PC-9 (cell line): ENCODE results near the gene LARP4. TPM values are rescaled to one million over a fixed set of nuclear protein-coding genes. Genes with fewer than 3 reads are reported as not detected.

ENCODE experiments used
- BruUV-seq: library from RNA; stranded (reverse); fragments of 400-500 nt; replicated peaks from 2 replicates; lab custom pipeline; 2021; lab: Mats Ljungman, UMichigan
- CTCF ChIA-PET: fragments of 300-600 bp; sonication (Branson Sonifier 250); formaldehyde crosslinking; loops from one replicate; lab custom pipeline; 2022; ENCODE audit warnings: antibody characterized with exemption; lab: Charles Lee
- POLR2A ChIA-PET: fragments of 300-600 bp; sonication (Branson Sonifier 250); formaldehyde crosslinking; loops from one replicate; lab custom pipeline; 2022; ENCODE audit warnings: antibody characterized with exemption; ENCODE audit not compliant: unreplicated experiment; lab: Charles Lee
- DNase-seq, 2 experiments: peaks; one replicate each; pipeline versions ENCODE4 v3.0.0 to v3.0.0-alpha.2; 2015 to 2022; ENCODE audit warnings: mixed read lengths in 1 of 2
- H2AFZ ChIP-seq: fragments of 200-600 bp; sonication (generic); 2 replicates; pipeline ENCODE4 v1.8.1; 2017; ENCODE audit warnings: antibody characterized with exemption
- H3F3A ChIP-seq: fragments of 200-600 bp; sonication (generic); 2 replicates; pipeline ENCODE4 v1.8.1; 2017; ENCODE audit warnings: antibody characterized with exemption, mild to moderate bottlenecking, low read depth; ENCODE audit not compliant: insufficient read depth
- H3K27ac ChIP-seq: fragments of 200-600 bp; sonication (generic); 2 replicates; pipeline ENCODE4 v1.6.1; 2016; ENCODE audit warnings: mixed run types
- H3K27me3 ChIP-seq: fragments of 200-600 bp; sonication (generic); 2 replicates; pipeline ENCODE4 v1.6.1; 2016; ENCODE audit warnings: low read depth, mixed run types; ENCODE audit not compliant: insufficient read depth
- H3K36me3 ChIP-seq: fragments of 200-600 bp; sonication (generic); 2 replicates; pipeline ENCODE4 v1.6.1; 2016; ENCODE audit warnings: low read depth, mixed run types
- H3K4me1 ChIP-seq: fragments of 200-600 bp; sonication (generic); replicated peaks from 2 replicates; pipeline ENCODE4 v1.6.1; 2016; ENCODE audit warnings: mixed run types; ENCODE audit not compliant: insufficient read depth
- H3K4me2 ChIP-seq: fragments of 200-600 bp; sonication (generic); 2 replicates; pipeline ENCODE4 v1.6.1; 2017; ENCODE audit warnings: mixed run types
- H3K4me3 ChIP-seq: fragments of 200-600 bp; sonication (generic); 2 replicates; pipeline ENCODE4 v1.6.1; 2016; ENCODE audit warnings: mixed run types
- H3K79me2 ChIP-seq: fragments of 200-600 bp; sonication (generic); 2 replicates; pipeline ENCODE4 v1.6.1; 2017; ENCODE audit warnings: low read depth, mixed run types
- H3K9me2 ChIP-seq: fragments of 200-600 bp; sonication (generic); 2 replicates; pipeline ENCODE4 v1.8.1; 2017; ENCODE audit warnings: mild to moderate bottlenecking; ENCODE audit not compliant: insufficient read depth
- H3K9me3 ChIP-seq: fragments of 200-600 bp; sonication (generic); 2 replicates; pipeline ENCODE4 v1.8.1; 2016; ENCODE audit warnings: low read depth; ENCODE audit not compliant: insufficient read depth
- H4K20me1 ChIP-seq: fragments of 200-600 bp; sonication (generic); 2 replicates; pipeline ENCODE4 v1.8.1; 2017; ENCODE audit not compliant: insufficient read depth
- CTCF ChIP-seq: fragments of 200-600 bp; sonication (generic); conservative IDR thresholded peaks from 2 replicates; pipeline ENCODE4 v1.6.1; 2017; ENCODE audit warnings: mixed run types, antibody characterized with exemption, mild to moderate bottlenecking, moderate library complexity
- EZH2 ChIP-seq: fragments of 200-600 bp; sonication (generic); IDR thresholded peaks from 2 replicates; pipeline ENCODE4 v1.8.0; 2017; ENCODE audit warnings: antibody characterized with exemption, low read depth
- intact Hi-C: fragments of 100-400 bp; cut with micrococcal nuclease; formaldehyde crosslinking; loops from one replicate; pipeline ENCODE4 v1.10.0; 2022; ENCODE audit not compliant: unreplicated experiment
- total RNA-seq: library from RNA; stranded (reverse); gene quantifications from 2 replicates; pipeline ENCODE4 v1.2.3, GENCODE V29; 2021

Gene LARP4
- total RNA-seq, 1 experiment from 2014 or later, result 74.2 TPM

- Histone ChIP-seq H3K27ac (no peak overlapping the region), H3K4me1 (no peaks in the 10 kb centered on the region), H2AFZ (no peak overlapping the region), H3K27me3 (no peaks in the 10 kb centered on the region), H3K9me3 (no peaks in the 10 kb centered on the region), H3F3A (peaks cover 21% of the 10 kb centered on the region), H3K79me2 (no peaks in the 10 kb centered on the region), H4K20me1 (no peaks in the 10 kb centered on the region), H3K36me3 (peaks cover 40% of the 10 kb centered on the region), H3K4me3 (no peak overlapping the region), H3K4me2 (no peak overlapping the region), H3K9me2 (no peaks in the 10 kb centered on the region)
- intact Hi-C loops, result no loop called here
- ChIA-PET POLR2A (interaction anchor here (0.6 kb wide), 2 partner anchors 92 to 179 kb away, joined by 4 to 5 read pairs; no protein-coding TSS in a partner anchor), CTCF (no interaction called here)
- DNase-seq, result no peak
- BruUV-seq, result no TSS peak
- no peak for TF ChIP-seq CTCF
- TF ChIP-seq EZH2, result no peak
Measured at GRCh38 chr12:50467439-50467838, 66.8 kb downstream of the LARP4 start.

GRCh38 chr12:50477241-50477832 is 76.7 kb downstream of the LARP4 start:
- POLR2A ChIA-PET, result interaction anchor here (0.6 to 1.0 kb wide), 2 partner anchors 236 to 341 kb away, joined by 3 to 6 read pairs; no protein-coding TSS in a partner anchor
- no peak for TF ChIP-seq EZH2
- TF ChIP-seq CTCF, result no peak
- Histone ChIP-seq H3K36me3 (peaks cover 16% of the 10 kb centered on the region; the same call in 1 of the 2 replicates), H3K27me3 (no peaks in the 10 kb centered on the region), H3K4me2 (no peak overlapping the region), H2AFZ (no peak overlapping the region), H3K4me3 (no peak overlapping the region), H3K4me1 (no peaks in the 10 kb centered on the region), H4K20me1 (no peaks in the 10 kb centered on the region), H3K9me3 (no peaks in the 10 kb centered on the region), H3K79me2 (no peaks in the 10 kb centered on the region), H3K27ac (no peak overlapping the region), H3F3A (peaks cover 30% of the 10 kb centered on the region), H3K9me2 (no peaks in the 10 kb centered on the region)
- DNase-seq, result no peak
- no TSS peak for BruUV-seq
- intact Hi-C loops, result no loop called here
- CTCF ChIA-PET, result no interaction called here

- Histone ChIP-seq H3K9me2 (no peaks in the 10 kb centered on the region), H3K4me3 (no peak overlapping the region), H3F3A (peaks cover 28% of the 10 kb centered on the region), H3K36me3 (no peaks in the 10 kb centered on the region; the same call in 1 of the 2 replicates), H2AFZ (no peak overlapping the region), H3K4me2 (no peak overlapping the region), H3K9me3 (no peaks in the 10 kb centered on the region), H3K79me2 (no peaks in the 10 kb centered on the region), H4K20me1 (no peaks in the 10 kb centered on the region), H3K4me1 (no peaks in the 10 kb centered on the region), H3K27me3 (no peaks in the 10 kb centered on the region), H3K27ac (no peak overlapping the region)
- POLR2A ChIA-PET, result interaction anchor here (0.6 kb wide), 1 partner anchor 124 kb away, joined by 3 read pairs; no protein-coding TSS in a partner anchor
- BruUV-seq, result no TSS peak
- DNase-seq, result no peak
- TF ChIP-seq CTCF (no peak), EZH2 (no peak)
- CTCF ChIA-PET, result no interaction called here
- intact Hi-C loops, result no loop called here
Measured at GRCh38 chr12:50482571-50482970, 81.9 kb downstream of the LARP4 start.
